NCI-H748 (cell line): ENCODE results near the gene DCDC2B.

Experiments
- DNase-seq: peaks from one replicate; lab custom pipeline; 2025; ENCODE audit not compliant: unreplicated experiment; lab: John Stamatoyannopoulos, UW

DCDC2B gene

GRCh38 chr1:32195972-32196823 is 12.7 kb upstream of the DCDC2B start:
- no peak for DNase-seq

- DNase-seq = no peak
Observed at GRCh38 chr1:32197074-32197473, 11.8 kb upstream of the DCDC2B start.

DNA sequence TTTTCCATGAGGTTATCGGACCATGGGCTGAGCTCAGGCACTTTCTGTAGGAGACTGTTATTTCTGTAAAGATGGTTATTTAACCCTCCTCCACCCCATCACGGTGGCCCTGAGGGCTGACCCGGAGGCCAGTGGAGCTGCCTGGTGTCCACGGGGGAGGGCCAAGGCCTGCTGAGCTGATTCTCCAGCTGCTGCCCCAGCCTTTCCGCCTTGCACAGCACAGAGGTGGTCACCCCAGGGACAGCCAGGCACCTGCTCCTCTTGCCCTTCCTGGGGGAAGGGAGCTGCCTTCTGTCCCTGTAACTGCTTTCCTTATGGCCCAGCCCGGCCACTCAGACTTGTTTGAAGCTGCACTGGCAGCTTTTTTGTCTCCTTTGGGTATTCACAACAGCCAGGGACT is 11.1 kb upstream of the DCDC2B start:
- no peak for DNase-seq

- DNase-seq = no peak
Observed at GRCh38 chr1:32198237-32199042, 10.4 kb upstream of the DCDC2B start.

GRCh38 chr1:32199043-32199716 is 9.7 kb upstream of the DCDC2B start:
- no peak for DNase-seq

DNA sequence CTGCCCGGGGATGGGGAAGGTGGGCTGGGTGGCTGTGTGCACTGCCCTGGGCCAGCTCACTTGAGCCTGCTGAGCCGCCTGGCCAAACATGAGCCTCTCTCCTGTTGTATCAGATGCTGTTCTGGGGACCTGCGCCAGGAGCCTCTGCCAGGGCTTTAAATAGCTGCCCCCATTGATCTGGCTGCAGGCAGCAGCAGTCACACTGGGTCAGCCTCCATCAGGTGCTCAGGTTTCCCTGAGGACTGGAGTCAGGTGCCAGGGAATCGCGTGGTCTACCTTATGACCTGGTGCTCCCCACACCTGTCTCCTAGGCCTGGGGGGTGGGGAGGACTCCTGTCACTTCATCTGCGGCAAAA is 9.2 kb upstream of the DCDC2B start:
- DNase-seq = peak; percentile 22

- peak; percentile 69 for DNase-seq
Observed at GRCh38 chr1:32200226-32201010, 8.5 kb upstream of the DCDC2B start, which contains the start of gene CCDC28B. Gene CCDC28B, plus strand, starts transcription at chr1:32200595. Its CDS starts 1,341 bp downstream, at chr1:32201936.

GRCh38 chr1:32201011-32201855 is 7.7 kb upstream of the DCDC2B start:
- peak; percentile 34 for DNase-seq

DNA sequence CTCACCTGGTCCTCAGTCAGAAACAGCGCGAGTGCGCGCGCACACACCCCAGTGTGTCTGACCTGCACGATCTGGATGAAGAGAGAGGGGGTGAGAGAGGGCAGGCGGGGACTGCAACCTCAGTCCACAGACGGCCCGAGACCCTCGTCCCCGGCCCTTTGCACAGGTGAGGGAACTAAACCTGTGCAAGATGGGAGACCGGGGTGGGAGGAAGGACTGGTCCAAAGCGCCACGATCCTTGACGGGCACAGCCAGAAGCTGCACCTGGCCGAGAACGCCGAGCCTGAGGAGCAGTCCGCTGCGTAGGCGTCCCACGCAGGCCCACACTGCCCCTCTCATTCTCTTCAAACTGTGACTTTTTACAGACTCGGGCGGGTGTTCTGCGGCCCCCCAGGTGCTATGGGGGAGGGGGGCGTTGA is 3.9 kb upstream of the DCDC2B start:
- peak; percentile 51 for DNase-seq

DNA sequence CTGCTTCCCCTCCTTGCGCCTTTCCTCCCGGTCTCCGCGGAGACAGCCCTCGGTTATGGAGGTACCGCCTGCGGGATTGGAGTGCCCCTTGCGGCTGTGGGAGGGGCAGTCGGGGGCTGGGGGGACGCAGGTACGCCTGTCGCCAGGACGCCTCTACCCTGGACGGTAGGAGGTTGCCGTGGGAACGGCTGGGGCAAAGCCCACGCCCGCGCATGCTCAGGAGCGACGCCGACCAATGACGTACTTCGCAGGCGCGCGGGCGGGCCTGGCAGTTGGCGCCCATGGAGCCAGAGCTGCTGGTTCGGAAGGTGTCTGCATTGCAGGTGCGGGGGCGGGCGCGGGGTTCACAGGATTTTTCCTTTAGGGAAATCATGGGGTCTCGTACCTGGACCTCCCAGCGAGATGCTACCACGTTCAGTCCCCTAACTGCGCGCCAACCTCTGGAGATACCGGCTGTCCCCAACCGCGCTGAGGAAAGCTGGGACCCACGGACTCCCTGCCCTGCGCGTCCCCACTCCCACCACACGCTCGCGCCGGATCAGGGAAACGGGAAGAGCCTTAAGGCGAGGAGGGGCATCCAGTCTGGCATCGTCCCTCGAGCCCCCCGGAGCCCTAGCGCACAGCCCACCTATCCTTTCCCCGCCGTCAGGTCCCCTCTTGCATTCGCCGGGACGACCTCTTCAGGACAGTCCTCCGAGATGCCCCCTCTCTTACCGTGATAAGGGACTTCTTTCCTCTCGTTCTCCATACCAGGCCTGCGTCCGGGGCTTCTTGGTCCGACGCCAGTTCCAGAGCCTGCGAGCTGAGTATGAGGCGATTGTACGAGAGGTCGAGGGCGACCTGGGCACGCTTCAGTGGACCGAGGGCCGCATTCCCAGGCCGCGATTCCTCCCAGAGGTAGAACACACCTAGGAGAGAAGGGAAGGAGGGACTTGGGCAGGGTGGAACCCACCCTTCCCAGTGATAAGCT is 3.2 kb upstream of the DCDC2B start, which contains the start of gene IQCC:
Gene IQCC (plus strand): TSS at position 271 of the 970 bp plus-strand sequence. CDS start 11 bp downstream, at position 282.
- DNase-seq = peak; percentile 96

DNA sequence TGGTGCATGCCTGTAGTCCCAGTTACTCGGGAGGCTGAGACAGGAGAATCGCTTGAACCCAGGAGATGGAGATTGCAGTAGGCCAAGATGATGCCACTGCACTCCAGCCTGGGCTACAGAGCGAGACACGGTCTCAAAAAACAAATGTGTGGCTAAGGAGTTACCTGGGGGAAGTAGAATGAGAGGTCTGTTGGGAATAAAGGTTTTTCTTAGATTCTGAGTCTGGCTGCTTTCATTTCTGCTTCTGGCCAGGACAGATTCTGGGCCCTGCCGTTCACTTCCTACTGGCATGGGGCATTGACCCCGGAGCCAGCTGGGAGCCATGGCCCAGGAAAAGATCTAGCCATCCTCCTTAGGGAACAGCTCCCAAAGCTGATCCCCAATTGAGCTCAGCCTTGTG is 420 bp upstream of the DCDC2B start:
- no peak for DNase-seq

GRCh38 chr1:32215629-32216480 is 7.0 kb downstream of the DCDC2B start:
- peak; percentile 56 for DNase-seq

- no peak for DNase-seq
Observed at GRCh38 chr1:32216566-32216965, 7.7 kb downstream of the DCDC2B start.

- no peak for DNase-seq
Observed at GRCh38 chr1:32219022-32219421, 10.1 kb downstream of the DCDC2B start.

GRCh38 chr1:32220746-32221580 is 12.1 kb downstream of the DCDC2B start:
- no peak for DNase-seq

GRCh38 chr1:32221581-32221979 is 12.7 kb downstream of the DCDC2B start:
- DNase-seq = no peak
